GM06990 (cell line): ENCODE measurements around the gene ALKBH4.
"Not testable (repeated sequence)": the region's sequence is repeated elsewhere in the genome, so short reads cannot be mapped to it uniquely, and the experiment has no call there.

ENCODE experiments used
- DNase-seq: peaks from one replicate; pipeline ENCODE4 v3.0.0-alpha.2; 2011; ENCODE audit not compliant: insufficient read length; ENCODE audit errors: extremely low read depth
- H3K27me3 ChIP-seq: replicated peaks from 2 replicates; pipeline ENCODE4 v1.6.0; 2011; ENCODE audit warnings: low read length; ENCODE audit not compliant: control insufficient read depth, insufficient read depth
- H3K36me3 ChIP-seq: 2 replicates; pipeline ENCODE4 v1.5.1; 2011; ENCODE audit warnings: low read length; ENCODE audit not compliant: control insufficient read depth, insufficient read depth
- H3K4me3 ChIP-seq: replicated peaks from 2 replicates; pipeline ENCODE4 v1.5.1; 2011; ENCODE audit warnings: low read depth, mild to moderate bottlenecking, control low read depth, low read length
- TF ChIP-seq, protein P1 (sequence below): IDR thresholded peaks from 2 replicates; pipeline ENCODE4 v1.5.1; 2011; ENCODE audit warnings: low read length, control low read depth, mild to moderate bottlenecking, inconsistent platforms; ENCODE audit not compliant: insufficient read depth, poor library complexity, severe bottlenecking

The ALKBH4 gene

DNA sequence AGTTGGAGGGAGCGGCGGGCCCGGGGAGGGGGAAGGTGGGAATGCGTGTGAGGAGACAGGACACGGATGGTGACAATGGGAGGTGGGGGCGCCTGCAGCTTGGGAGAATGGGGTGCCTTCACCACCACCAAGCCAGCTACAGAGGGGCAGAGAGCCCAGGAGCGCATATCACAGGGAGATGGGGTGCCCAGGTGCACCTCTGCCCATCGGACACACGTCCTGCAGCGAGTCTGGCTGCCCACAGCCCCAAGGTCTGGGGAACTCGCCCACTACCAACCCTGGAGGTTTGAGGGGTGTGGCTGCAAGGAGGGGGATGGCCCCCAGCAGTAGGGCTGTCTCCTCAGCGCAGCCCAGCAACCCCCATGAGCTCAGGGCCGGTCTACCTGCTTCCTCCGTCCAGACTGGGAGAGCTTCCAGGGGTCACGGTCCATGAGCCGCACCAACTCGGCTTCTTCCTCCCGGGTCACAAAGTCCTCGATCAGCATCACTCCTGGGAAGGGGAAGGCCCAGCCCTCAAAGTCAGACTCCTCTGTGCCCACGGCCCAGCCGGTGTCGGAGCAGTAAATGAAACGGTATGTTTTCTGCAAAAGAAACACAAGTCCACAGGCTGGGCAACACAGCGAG lies 5.3 kb downstream of the ALKBH4 start:
- H3K4me3 ChIP-seq, result no peak overlapping the region
- peaks cover 9% of the 10 kb centered on the region for H3K36me3 ChIP-seq
- TF ChIP-seq, protein P1, sequence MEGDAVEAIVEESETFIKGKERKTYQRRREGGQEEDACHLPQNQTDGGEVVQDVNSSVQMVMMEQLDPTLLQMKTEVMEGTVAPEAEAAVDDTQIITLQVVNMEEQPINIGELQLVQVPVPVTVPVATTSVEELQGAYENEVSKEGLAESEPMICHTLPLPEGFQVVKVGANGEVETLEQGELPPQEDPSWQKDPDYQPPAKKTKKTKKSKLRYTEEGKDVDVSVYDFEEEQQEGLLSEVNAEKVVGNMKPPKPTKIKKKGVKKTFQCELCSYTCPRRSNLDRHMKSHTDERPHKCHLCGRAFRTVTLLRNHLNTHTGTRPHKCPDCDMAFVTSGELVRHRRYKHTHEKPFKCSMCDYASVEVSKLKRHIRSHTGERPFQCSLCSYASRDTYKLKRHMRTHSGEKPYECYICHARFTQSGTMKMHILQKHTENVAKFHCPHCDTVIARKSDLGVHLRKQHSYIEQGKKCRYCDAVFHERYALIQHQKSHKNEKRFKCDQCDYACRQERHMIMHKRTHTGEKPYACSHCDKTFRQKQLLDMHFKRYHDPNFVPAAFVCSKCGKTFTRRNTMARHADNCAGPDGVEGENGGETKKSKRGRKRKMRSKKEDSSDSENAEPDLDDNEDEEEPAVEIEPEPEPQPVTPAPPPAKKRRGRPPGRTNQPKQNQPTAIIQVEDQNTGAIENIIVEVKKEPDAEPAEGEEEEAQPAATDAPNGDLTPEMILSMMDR, result no peak
- no peaks in the 10 kb centered on the region for H3K27me3 ChIP-seq
- DNase-seq, result no peak

DNA sequence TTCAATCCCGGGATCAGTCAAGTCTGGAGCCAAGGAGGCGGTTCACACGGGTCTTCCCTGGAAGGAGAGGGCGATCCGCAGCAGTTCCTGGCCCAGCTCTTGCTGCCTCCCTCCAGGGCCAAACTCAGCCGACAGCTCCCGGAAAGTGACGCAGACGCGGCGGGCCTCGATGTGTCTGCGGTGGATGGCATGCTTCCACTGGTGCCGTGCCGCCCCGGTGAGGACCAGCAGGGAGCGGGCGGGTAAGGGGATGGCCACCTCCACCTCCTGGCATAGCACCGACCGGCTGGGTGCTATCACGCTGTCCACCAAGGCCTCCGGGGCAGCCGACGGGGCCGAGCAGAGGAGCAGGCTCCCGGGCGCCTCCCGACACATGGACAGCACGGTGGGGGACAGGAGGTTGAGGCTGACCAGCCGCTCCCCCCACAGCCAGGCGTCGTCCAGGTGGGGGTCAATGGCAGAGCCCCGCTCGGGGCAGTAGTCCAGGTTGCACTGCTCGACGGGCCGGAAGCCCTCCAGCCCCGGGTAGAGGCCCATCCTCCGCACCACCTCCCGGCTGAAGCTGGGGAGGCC lies 7.2 kb downstream of the ALKBH4 start:
- DNase-seq, result no peak
- Histone ChIP-seq H3K36me3 (peaks cover 9% of the 10 kb centered on the region), H3K27me3 (no peaks in the 10 kb centered on the region), H3K4me3 (no peak overlapping the region)
- TF ChIP-seq, protein P1, result no peak

DNA sequence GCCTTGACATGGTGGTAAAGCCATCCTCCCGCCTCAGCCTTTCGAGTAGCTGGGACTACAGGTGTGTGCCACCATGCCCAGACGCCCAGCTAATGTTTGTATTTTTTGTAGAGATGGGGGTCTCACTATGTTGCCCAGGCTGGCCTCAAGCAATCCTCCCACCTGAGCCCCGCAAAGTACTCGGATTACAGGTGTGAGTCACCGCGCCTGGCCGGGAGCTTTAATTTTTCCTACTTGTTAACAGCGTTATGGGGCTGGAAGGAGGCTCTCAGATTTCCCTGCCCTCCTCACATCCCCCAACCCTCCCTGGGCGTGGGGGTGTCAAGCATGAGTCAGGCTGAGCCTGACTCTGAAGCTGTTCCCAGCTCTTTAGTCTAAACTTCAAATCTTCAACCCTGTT lies 8.3 kb downstream of the ALKBH4 start:
- no peak overlapping the region for H3K4me3 ChIP-seq
- TF ChIP-seq, protein P1, result no peak
- DNase-seq, result no peak
- peaks cover 9% of the 10 kb centered on the region for H3K36me3 ChIP-seq
- H3K27me3 ChIP-seq, result no peaks in the 10 kb centered on the region

DNA sequence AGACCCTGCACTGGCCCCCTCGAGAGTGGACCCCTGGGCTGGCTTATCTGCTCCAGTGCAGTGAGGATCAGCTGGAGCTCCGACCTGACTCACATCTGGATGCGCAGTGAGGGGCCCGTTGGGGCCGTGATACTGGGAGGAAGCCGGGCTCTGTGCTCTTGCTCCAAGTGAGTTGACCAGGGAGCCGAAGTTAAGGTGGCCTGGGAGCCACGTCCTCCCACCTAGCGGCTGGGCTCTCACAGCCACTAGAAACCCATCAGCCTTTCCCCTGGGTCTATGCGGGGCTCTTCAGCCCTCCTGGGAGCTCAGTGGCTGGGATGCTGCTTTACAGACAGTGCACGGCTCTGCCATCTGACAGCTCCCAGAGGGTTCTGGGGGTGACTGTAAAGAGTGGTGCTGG lies 9.1 kb downstream of the ALKBH4 start:
- Histone ChIP-seq H3K36me3 (peaks cover 9% of the 10 kb centered on the region), H3K27me3 (no peaks in the 10 kb centered on the region), H3K4me3 (no peak overlapping the region)
- DNase-seq, result no peak
- TF ChIP-seq, protein P1, result no peak

DNA sequence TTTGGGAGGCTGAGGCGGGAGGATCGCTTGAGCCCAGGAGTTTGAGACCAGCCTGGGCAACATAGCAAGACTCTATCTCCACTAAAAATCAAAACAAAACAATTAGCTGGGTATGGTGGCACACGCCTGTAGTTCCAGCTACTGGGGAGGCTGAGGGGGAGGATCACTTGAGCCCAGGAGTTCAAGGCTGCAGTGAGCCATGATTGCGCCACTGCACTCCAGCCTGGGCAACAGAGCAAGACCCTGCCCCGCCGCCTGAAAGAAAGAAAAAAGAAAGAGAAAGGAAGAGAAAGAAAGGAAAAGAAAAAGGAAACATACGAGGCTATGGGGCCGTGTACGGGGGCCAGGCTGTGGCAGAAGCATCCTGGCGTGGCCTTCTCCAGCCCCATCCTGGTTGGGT lies 9.7 kb downstream of the ALKBH4 start:
- H3K4me3 ChIP-seq, H3K27me3 ChIP-seq, DNase-seq, H3K36me3 ChIP-seq: not testable (repeated sequence)

DNA sequence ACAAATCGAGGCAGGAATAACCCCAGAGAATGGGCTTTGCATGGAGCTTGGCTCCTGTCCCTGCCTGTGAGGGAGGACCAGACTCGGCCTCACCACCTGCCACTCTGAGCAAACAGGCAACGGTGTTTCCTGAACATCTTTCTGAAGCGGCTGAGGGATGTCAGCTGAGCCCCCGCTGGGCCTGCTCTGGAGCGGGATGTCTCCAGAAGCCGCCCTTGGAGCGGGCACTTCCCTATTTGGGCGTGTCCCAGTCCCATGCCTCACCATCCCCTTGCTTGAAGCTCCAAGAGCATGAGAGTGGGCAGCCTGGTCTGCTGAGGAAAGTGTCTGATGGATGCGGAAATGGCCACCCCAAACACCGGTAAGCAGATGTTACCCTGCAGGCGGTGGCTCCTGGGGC lies 10.2 kb downstream of the ALKBH4 start:
- H3K27me3 ChIP-seq, result no peaks in the 10 kb centered on the region
- no peak for DNase-seq
- peaks cover 8% of the 10 kb centered on the region for H3K36me3 ChIP-seq
- TF ChIP-seq, protein P1, result no peak
- no peak overlapping the region for H3K4me3 ChIP-seq
